GM12865 (cell line): ENCODE data around the gene EED.
"Not testable (repeated sequence)": the region's sequence is repeated elsewhere in the genome, so short reads cannot be mapped to it uniquely, and the experiment has no call there.

Source experiments
- DNase-seq: peaks from one replicate; pipeline ENCODE4 v3.0.0; 2010; ENCODE audit warnings: low read depth
- H3K4me3 ChIP-seq: 2 replicates; pipeline ENCODE4 v1.5.1; 2011; ENCODE audit warnings: mild to moderate bottlenecking, low read depth, low read length, control low read depth
- CTCF ChIP-seq: IDR thresholded peaks from 2 replicates; pipeline ENCODE4 v1.5.1; 2011; ENCODE audit warnings: low read length, control low read depth, low read depth, inconsistent platforms; ENCODE audit not compliant: insufficient read depth; ENCODE audit errors: missing control alignments

EED gene

GRCh38 chr11:86228269-86229038 is 16.1 kb upstream of the EED start:
- DNase-seq: no peak
- no peak for TF ChIP-seq CTCF
- H3K4me3 ChIP-seq: no peak overlapping the region

- not testable (repeated sequence) for DNase-seq, H3K4me3 ChIP-seq
Measured at GRCh38 chr11:86229039-86229330, 15.6 kb upstream of the EED start.

- no peak for TF ChIP-seq CTCF
- no peak for DNase-seq
- H3K4me3 ChIP-seq: no peak overlapping the region
Measured at GRCh38 chr11:86230179-86230804, 14.3 kb upstream of the EED start.

- H3K4me3 ChIP-seq: no peak overlapping the region
- no peak for TF ChIP-seq CTCF
- DNase-seq: no peak
Measured at GRCh38 chr11:86230921-86231434, 13.6 kb upstream of the EED start.

GRCh38 chr11:86232556-86232955 is 12.0 kb upstream of the EED start:
- no peak for TF ChIP-seq CTCF
- no peak for DNase-seq
- H3K4me3 ChIP-seq: no peak overlapping the region

GRCh38 chr11:86234831-86235461 is 9.6 kb upstream of the EED start:
- no peak for TF ChIP-seq CTCF
- H3K4me3 ChIP-seq: no peak overlapping the region
- no peak for DNase-seq

GRCh38 chr11:86237267-86237804 is 7.2 kb upstream of the EED start:
- H3K4me3 ChIP-seq: no peak overlapping the region
- DNase-seq: no peak
- no peak for TF ChIP-seq CTCF
